RCC 7860 (cell line): ENCODE data around the gene TFCP2.

ENCODE experiments used
- DNase-seq: peaks from one replicate; pipeline ENCODE4 v3.0.0-alpha.2; 2015; ENCODE audit warnings: low spot score
- FAIRE-seq: peaks from 2 replicates; lab custom pipeline; 2012; peaks lifted over from hg19 to GRCh38; lab: Jason Lieb, UNC

TFCP2 gene

GRCh38 chr12:51160814-51161459 lies 12.0 kb downstream of the TFCP2 start:
- DNase-seq: no peak

DNA sequence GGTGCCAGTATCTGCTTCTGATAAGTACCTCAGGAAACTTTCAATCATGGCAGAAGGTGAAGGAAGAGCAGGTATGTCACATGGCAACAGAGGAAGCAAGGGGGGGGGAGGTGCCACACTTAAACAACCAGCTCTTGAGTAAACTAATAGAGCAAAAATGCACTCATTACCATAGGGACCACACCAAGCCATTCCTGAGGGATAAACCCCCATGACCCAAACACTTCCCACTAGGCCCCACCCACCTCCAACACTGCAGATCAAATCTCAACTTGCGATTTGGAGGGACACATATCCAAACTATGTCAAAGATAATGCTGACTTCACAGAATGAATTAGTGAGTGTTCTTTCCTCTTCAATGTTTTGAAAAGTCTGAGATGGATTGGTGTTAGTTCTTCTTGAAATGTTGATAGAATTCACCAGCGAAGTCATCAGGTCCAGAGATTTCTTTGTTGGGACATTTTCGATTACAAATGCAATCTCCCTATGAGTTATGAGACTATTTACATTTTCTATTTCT lies 16.6 kb downstream of the TFCP2 start:
- FAIRE-seq (no peak), DNase-seq (no peak)

More at GRCh38 chr12:51160814-51161459, 12.0 kb downstream of the TFCP2 start:
- FAIRE-seq: no peak

DNA sequence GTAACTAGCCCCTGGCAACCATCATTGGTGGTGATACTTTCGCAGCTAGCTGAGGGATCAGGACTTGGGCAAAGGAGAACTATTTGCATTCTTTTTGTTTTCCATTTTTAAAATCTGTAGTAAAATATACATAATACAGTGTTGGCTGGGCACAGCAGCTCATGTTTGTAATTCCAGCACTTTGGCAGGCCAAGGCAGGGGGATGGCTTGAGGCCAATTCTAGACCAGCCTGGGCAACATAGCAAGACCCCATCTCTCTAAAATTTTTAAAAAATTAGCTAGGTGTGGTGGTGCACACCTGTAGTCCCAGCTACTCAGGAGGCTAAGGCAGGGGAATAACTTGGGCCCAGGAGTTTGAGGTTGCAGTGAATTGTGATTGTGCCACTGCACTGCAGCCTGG lies 20.0 kb downstream of the TFCP2 start:
- FAIRE-seq: no peak

DNA sequence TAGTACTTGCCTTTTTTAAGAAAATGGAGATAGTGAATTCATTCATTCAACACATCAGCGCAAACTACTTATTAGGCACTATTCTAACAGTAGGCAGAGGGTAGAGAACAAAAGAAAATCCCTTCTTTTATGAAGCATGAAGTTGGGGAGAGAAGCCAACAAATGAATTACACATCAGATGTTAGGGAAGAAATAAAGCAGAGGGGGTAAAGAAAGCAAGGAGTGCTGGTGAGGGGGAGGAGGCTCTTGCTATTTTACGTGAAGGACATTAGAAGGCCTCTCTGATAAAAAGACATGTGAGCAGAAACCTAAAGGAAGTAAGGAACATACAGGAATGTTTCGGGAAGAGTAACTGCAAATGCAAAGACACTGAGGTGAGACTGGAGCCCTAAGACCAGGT lies 22.2 kb downstream of the TFCP2 start:
- no peak for FAIRE-seq

More for the DNA sequence above, 20.0 kb downstream of the TFCP2 start:
- no peak for DNase-seq

GRCh38 chr12:51147309-51147708 lies 25.6 kb downstream of the TFCP2 start:
- DNase-seq (no peak), FAIRE-seq (no peak)

More for the DNA sequence above, 22.2 kb downstream of the TFCP2 start:
- DNase-seq: no peak

DNA sequence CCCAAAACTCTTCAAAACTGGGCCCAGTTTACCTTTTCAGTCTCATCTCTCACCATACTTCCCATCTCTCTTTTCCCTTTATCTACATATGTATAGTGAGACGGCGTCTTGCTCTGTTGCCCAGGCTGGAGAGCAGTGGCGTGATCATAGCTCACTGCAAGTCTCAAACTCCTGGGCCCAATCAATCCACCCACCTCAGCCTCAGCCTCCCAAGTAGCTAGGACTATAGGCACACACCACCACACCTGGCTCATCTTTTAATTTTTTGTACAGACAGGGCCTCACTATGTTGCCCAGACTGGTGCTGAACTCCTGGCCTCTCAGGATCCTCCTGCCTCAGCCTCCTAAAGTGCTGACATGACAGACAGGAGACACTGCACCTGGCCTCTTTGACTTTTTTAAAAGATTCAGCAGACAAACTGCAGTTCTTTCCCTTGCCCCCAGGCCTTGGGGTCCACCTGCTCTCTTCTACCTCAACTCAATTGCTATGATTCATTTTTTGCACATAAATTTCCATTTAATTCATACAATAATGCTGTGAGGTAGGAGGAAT lies 33.6 kb downstream of the TFCP2 start:
- DNase-seq: no peak
- no peak for FAIRE-seq

- DNase-seq (no peak), FAIRE-seq (no peak)
Measured at GRCh38 chr12:51132693-51133092, 40.2 kb downstream of the TFCP2 start.

DNA sequence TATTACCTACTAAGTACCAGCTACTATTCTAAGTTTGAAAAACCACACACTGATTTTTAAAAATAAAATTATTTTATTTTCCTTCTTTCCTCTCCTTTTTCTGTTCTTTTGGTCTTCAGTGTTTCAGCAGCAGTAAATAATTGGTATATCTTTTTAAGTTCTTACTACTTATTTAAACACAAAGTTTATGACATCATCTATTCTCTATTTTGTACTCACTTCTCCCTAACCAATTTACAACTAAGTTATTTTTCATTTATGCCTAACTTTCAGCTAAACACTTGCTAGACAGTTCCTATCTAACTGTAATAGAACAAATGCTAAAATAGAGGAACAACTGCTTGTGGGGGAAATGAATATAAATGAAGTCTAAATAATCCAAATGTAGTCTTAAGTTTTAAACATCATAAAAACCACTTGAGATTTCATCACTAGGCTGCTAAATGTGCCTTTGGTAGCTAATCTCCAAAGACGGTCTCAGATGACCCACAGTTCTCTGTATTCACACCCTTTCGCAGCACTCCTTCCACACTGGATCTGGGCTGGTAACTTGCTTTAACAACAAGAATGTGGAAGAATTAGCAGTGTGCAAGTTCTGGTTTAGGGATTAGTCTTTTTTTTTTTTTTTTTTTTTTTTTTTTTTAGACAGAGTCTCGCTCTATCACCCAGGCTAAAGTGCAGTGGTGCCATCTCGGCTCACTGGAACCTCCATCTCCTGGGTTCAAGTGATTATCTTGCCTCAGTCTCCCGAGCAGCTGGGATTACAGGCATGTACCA lies 41.0 kb downstream of the TFCP2 start:
- DNase-seq (no peak), FAIRE-seq (no peak)

DNA sequence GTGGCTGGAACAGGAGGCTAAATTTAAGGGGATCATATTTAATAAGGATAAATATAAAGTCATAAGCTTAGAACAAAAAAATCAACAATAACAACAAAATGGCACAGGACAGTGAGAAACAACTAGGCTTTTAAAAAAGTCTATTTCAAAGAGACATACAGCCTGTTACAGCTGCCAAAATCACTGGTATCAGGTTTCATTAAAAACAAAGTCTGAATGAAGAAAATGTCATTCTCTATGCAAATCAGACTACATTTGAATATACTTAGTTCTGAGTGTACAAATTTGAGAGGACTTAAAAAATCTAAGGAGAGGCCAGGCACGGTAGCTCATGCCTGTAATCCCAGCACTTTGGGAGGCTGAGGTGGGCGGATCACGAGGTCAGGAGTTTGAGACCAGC lies 44.0 kb downstream of the TFCP2 start:
- DNase-seq (no peak), FAIRE-seq (no peak)

DNA sequence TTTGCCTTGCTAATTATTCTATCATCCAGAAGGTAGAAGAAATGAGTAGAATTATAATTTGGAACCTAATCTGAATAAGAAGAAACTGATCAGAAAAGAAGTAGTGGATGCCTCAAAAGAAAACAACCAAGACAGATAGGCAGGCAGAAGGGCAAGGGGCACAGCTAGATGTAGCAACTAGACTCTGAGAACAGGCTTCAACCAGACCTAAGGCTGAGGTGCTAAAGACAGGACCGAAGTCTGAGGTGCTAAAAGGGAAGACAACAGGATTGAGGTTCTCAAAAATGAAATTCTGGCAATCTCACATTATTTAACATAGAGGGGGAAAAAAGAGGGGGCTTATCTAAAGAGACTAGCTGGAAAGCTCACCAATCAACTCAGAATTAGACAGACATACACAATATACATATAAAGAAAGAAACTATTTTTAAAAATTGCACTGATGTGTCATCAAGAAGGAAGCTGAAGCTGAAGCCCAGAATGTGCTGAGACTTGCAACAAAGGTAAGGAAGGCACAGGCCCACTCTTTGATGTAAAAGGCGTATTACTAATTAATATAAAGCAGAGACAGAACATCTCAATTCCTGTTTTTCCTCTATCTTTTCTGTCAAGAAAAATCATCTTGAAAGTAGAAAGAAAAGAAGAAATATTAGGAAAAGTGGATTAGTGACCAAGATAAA lies 45.7 kb downstream of the TFCP2 start:
- no peak for DNase-seq
- no peak for FAIRE-seq

- no peak for FAIRE-seq
- no peak for DNase-seq
Measured at GRCh38 chr12:51126297-51126696, 46.6 kb downstream of the TFCP2 start.

GRCh38 chr12:51124504-51124903 lies 48.4 kb downstream of the TFCP2 start:
- FAIRE-seq (no peak), DNase-seq (no peak)

GRCh38 chr12:51122844-51123243 lies 50.1 kb downstream of the TFCP2 start:
- peak; percentile 87 for FAIRE-seq
- peak; percentile 81 for DNase-seq

- FAIRE-seq: peak; percentile 97
Measured at GRCh38 chr12:51118706-51119105, 54.2 kb downstream of the TFCP2 start.

GRCh38 chr12:51115533-51115932 lies 57.4 kb downstream of the TFCP2 start:
- no peak for FAIRE-seq
- no peak for DNase-seq

More at GRCh38 chr12:51118706-51119105, 54.2 kb downstream of the TFCP2 start:
- DNase-seq: peak; percentile 90

DNA sequence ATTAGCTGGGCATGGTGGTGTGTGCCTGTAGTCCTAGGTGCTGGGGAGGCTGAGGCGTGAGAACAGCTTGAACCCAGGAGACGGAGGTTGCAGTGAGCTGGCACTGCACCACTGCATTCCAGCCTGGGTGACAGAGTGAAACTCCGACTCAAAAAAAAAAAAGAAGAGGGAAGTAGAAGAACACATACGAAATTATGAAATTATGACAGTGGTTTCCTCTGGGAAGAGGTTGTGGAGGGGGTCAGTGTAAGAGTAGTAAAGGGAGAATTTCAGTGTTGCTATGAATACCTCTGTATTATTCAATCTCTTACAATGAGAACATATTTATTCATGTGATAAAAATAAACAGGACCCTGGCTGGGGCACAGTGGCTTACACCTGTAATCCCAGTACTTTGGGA lies 64.8 kb downstream of the TFCP2 start:
- no peak for FAIRE-seq
- DNase-seq: no peak

DNA sequence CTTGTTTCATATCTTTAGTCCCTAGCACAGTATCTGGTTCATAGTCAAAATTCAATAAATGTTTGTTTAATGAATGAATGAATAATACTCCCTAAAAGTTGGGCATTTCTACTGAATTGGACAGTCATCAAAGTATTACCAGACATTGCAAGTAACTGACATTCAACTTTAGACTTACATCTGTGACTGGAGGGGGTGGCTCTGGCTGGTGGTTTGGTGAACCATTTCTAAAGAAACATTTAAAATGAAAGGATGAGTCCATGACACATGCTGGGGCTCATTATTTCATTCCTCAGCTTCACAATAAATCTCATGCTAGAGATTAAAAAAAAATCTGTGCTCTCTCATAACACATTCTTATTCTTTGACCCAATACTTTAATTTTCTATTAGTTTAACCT lies 69.0 kb downstream of the TFCP2 start:
- DNase-seq: no peak
- no peak for FAIRE-seq

DNA sequence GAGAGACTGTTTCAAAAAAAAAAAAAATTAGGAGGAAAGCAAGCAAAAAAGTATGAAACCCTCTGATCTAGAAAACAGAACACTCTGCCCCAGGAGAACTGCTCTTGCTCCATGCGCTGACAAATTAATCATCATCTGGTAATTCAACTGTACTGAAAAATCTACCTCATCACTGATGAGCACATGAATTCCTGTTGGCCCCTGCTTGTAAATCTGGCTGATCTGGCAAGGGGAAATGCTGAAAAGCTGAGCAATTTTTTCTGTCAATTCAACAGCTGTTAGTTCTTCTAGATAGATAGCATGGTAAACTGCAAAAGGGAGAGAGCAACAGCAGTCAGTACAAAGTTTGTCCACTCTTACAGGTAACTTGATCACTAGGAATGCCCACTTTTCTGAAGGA lies 74.3 kb downstream of the TFCP2 start:
- FAIRE-seq: no peak

GRCh38 chr12:51090705-51091229 lies 82.2 kb downstream of the TFCP2 start:
- FAIRE-seq (no peak), DNase-seq (no peak)

More for the DNA sequence above, 74.3 kb downstream of the TFCP2 start:
- DNase-seq: no peak

DNA sequence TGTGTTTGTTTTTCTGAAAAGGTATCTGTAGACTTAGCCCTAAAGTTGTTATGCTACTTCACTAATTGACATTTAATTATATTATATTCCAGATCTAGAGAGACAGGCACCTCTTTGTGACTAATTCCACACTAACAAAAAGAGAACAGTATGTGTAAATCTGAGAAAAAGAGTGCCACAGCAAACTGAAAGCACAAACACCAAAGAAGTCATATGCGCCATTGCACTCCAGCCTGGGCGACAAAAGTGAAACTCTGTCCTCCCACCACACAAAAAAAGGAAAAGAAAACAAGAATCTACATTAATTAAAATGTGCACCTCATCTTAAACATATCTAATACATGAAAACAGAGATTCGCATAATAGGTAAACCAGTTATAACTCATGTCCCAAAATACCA lies 85.1 kb downstream of the TFCP2 start:
- DNase-seq (no peak), FAIRE-seq (no peak)

DNA sequence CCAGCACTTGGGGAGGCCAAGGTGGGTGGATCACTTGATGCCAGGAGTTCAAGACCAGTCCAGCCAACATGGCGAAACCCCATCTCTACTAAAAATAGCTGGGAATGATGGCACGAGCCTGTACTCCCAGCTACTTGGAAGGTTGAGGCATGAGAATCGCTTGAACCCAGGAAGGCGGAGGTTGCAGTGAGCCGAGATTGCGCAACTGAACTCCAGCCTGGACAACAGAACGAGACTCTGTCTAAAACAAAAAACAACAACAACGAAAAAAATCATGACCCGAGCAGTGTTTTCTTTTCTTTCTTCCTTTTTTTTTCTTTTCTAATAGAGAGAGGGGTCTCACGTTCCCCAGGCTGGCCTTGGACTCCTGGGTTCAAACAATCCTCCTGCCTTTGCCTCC lies 86.0 kb downstream of the TFCP2 start:
- FAIRE-seq (no peak), DNase-seq (no peak)
